Activated T-cell treated with anti-CD3 and anti-CD28 coated beads, Interleukin-2, amount 50 U/mL, for 4 hours (primary cell): Measurements from ENCODE around the gene ZBTB7B. TPM values are rescaled to one million over a fixed set of nuclear protein-coding genes. Genes with fewer than 3 reads are reported as not detected.

Experiments used
- ATAC-seq, 2 donors: fragments of 200-7000 bp; cut with Tn5 transposase; one replicate each; pipeline ENCODE4 v1.10.0; 2021
- DNase-seq: peaks from one replicate; pipeline ENCODE4 v3.0.0-alpha.2; 2020
- H3K27me3 Mint-ChIP-seq: one replicate; pipeline ENCODE4 v1.8.0; 2021; ENCODE audit warnings: low read depth, mixed read lengths
- H3K36me3 Mint-ChIP-seq: one replicate; pipeline ENCODE4 v1.8.0; 2022; ENCODE audit warnings: mixed read lengths; ENCODE audit not compliant: insufficient read depth
- H3K4me1 Mint-ChIP-seq: one replicate; pipeline ENCODE4 v1.8.0; 2021; ENCODE audit warnings: low read depth, mixed read lengths
- H3K4me3 Mint-ChIP-seq: one replicate; pipeline ENCODE4 v1.8.0; 2021; ENCODE audit warnings: mild to moderate bottlenecking, moderate library complexity, mixed read lengths
- H3K9me3 Mint-ChIP-seq: one replicate; pipeline ENCODE4 v1.8.0; 2021; ENCODE audit warnings: mixed read lengths
- total RNA-seq, 3 donors: library from RNA; stranded (reverse); gene quantifications; one replicate each; pipeline ENCODE4 v1.2.1, GENCODE V29; 2021

Gene ZBTB7B
- total RNA-seq, 3 donors from 2014 or later = 40.6 to 76.0 (median 52.2) TPM

DNA sequence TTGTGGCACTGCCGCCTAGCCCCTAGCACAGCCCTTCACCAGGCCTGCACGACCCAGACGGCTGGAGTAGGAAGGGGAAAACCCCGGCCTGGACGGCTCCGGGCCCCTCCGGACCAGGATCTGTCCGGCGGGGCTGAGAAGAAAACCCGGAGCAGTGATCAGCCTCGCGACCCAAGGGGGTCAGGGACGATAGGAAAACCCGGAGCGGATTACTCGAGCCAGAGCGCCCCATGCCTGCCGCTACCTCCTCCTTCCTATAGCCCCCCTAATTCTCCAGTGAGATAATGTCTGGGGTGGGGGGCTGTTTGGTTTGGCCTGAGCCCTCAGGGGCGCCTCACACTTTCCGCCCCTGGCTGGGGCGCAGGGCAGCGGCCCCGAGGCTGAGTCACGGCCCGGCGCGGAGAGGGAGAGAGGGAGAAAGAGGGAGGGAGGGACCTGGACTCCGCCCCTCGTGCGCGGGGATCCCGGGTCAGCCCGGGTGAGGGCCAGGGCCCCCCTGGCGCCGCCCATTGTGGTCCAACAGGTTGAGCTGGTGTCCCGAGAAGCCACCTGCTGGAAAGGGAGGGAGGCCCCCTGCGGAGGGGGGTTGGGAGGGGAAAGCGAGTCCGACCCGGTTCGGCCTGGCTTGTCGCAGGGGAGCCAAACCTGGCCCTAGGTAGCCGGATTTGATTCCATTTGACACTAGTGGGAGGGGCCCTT lies 1.7 kb upstream of the ZBTB7B start:
- peak overlapping the region; percentile 88 for H3K4me3 Mint-ChIP-seq
- no peaks in the 10 kb centered on the region for H3K36me3 Mint-ChIP-seq
- H3K4me1 Mint-ChIP-seq = peaks cover 46% of the 10 kb centered on the region
- DNase-seq (peak; percentile 64), ATAC-seq (peak; percentile 54 to 56)
- H3K9me3 Mint-ChIP-seq = no peaks in the 10 kb centered on the region
- H3K27me3 Mint-ChIP-seq = no peaks in the 10 kb centered on the region

GRCh38 chr1:155001425-155001674 lies 1.3 kb upstream of the ZBTB7B start:
- Mint-ChIP-seq H3K36me3 (no peaks in the 10 kb centered on the region), H3K4me3 (peak overlapping the region; percentile 88), H3K4me1 (peaks cover 50% of the 10 kb centered on the region), H3K27me3 (no peaks in the 10 kb centered on the region), H3K9me3 (no peaks in the 10 kb centered on the region)
- ATAC-seq (no peak), DNase-seq (no peak)

GRCh38 chr1:155001675-155002463 lies 733 bp upstream of the ZBTB7B start:
- no peaks in the 10 kb centered on the region for H3K9me3 Mint-ChIP-seq

DNA sequence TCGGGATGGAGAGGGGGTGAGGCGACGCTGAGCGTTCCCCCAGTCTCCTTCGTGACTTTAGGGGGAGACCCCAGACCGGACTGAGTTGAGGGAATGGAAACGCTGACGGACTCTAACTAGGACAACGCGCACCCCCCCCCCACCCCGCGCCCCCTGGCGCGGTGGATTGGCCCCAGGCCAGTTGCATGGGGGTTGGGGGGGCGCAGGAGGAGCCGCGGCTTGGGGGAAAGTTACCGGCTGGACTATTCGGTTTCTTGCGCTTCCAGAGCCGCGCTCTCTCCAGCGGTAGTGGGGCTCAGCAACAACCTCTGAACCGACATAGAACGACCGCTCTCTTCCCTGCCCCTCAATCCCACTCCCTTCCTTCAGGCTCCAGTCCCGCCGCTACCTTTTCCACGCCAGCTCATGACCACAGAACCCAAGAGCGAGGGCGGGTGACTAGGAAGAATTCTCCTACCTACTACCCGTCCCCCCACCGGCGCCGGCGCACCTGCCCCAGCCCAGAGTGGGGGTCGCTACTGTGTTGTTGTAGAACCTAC lies 694 bp downstream of the ZBTB7B start:
- DNase-seq (no peak), ATAC-seq (no peak)
- Mint-ChIP-seq H3K36me3 (peaks cover 1% of the 10 kb centered on the region), H3K4me1 (peaks cover 49% of the 10 kb centered on the region), H3K4me3 (peak overlapping the region; percentile 91), H3K9me3 (no peaks in the 10 kb centered on the region), H3K27me3 (no peaks in the 10 kb centered on the region)

More at GRCh38 chr1:155001675-155002463, 733 bp upstream of the ZBTB7B start:
- H3K4me1 Mint-ChIP-seq = peaks cover 55% of the 10 kb centered on the region
- ATAC-seq = peak; percentile 76 to 79
- DNase-seq = peak; percentile 95
- peak overlapping the region; percentile 88 for H3K4me3 Mint-ChIP-seq
- peaks cover 1% of the 10 kb centered on the region for H3K36me3 Mint-ChIP-seq
- no peaks in the 10 kb centered on the region for H3K27me3 Mint-ChIP-seq

- H3K36me3 Mint-ChIP-seq = peaks cover 1% of the 10 kb centered on the region
- DNase-seq = no peak
- H3K4me1 Mint-ChIP-seq = peaks cover 51% of the 10 kb centered on the region
- no peaks in the 10 kb centered on the region for H3K9me3 Mint-ChIP-seq
- no peaks in the 10 kb centered on the region for H3K27me3 Mint-ChIP-seq
- H3K4me3 Mint-ChIP-seq = peak overlapping the region; percentile 91
- ATAC-seq = no peak
These were observed 1.3 kb downstream of the ZBTB7B start for GRCh38 chr1:155003766-155004351.

DNA sequence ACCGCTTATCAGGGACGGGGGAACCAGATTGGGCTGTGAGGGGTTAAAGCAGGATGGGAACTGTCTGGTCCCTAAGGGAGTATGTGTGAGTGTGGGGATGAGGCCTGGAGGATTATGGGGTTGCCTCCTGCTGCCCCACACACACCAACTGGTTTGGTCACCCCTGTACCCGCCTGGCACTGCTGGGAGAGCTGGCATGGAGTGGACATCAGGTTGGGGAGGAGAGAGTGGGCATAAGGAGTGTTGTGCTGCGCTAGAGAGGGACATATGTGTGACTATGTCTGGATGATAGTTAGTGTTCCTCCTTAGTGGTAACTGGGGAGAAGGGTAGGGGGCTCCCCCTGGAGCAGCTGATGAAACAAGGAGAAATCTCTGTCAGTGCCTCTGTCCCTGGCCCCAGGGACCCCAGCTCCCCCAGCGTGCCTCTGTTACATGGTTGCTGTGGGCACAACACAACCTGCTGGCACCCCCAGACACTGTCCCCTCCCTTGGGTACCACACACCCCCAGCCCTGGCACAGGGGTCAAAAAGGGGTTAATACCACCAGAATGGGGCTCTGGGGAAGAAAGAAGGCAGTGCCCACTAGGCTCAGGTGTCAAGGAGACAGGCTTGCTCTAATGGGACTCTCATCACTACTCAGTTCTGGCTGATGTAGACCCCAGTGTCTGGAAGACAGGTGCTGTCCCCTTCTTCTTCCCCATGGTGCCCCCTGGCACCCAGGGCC lies 1.9 kb downstream of the ZBTB7B start:
- DNase-seq (no peak), ATAC-seq (no peak)
- H3K4me1 Mint-ChIP-seq = peaks cover 47% of the 10 kb centered on the region
- H3K27me3 Mint-ChIP-seq = no peaks in the 10 kb centered on the region
- peak overlapping the region; percentile 91 for H3K4me3 Mint-ChIP-seq
- no peaks in the 10 kb centered on the region for H3K9me3 Mint-ChIP-seq
- H3K36me3 Mint-ChIP-seq = peaks cover 1% of the 10 kb centered on the region

GRCh38 chr1:155005076-155006011 lies 2.7 kb downstream of the ZBTB7B start:
- peaks cover 49% of the 10 kb centered on the region for H3K4me1 Mint-ChIP-seq
- H3K9me3 Mint-ChIP-seq = no peaks in the 10 kb centered on the region
- peaks cover 1% of the 10 kb centered on the region for H3K36me3 Mint-ChIP-seq
- H3K27me3 Mint-ChIP-seq = no peaks in the 10 kb centered on the region
- H3K4me3 Mint-ChIP-seq = peak overlapping the region; percentile 26
- DNase-seq = no peak
- no peak for ATAC-seq

DNA sequence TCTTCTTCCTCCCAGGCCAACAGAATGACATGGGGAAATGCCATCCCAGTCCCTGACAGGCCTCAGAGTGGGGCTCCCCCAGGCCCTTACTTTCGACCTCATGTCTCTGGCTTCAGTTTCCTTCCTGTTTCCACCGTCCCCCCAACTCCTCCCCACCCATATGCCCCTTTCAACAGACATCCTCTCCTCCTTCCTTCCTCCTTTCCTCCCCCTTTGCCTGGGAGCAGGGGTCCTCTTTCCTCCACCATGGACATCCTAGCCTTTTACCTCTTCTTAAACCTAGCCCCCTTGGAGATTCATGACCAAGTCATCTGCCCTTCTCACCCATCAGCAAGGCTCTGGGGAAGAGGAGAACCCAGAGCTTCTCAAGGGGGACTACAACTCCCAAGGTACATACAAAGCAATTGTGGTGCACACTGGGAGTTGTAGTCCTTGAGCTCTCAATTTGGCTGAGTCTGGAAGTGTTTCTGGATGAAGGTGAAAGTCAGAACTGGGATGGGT lies 4.0 kb downstream of the ZBTB7B start:
- Mint-ChIP-seq H3K4me3 (peak overlapping the region; percentile 51), H3K36me3 (peaks cover 1% of the 10 kb centered on the region), H3K27me3 (no peaks in the 10 kb centered on the region), H3K9me3 (no peaks in the 10 kb centered on the region), H3K4me1 (peaks cover 58% of the 10 kb centered on the region)
- DNase-seq = no peak
- peak; percentile 44 to 45 for ATAC-seq

DNA sequence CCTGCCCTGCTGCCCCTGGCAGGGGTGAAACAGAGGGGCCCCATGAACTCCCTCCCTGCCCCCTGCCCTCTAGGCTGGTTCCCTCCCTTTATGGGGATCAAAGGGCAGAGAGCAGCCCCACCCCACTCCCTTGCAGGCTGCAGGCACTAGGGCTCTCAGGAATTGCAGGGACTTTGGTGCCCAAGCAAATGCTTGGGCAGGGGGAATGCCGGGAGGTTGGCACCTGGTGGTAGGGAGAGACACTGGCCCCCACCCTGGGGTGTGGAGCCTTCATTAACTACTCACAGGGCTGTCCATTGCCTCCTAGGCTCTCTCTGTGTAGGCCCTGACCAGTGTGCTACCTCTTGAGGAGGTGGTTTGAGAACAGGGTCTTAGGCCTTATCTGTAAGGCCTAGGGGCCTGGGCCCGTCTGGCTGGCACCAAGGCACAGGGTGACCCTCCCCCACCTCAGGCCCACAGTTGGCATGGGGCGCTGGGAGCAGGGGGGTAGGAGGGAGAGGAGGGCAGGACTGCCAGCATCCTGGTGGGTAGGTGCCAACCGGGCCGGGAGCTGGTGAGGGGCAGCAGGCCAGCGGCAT lies 4.7 kb downstream of the ZBTB7B start:
- no peak overlapping the region for H3K4me3 Mint-ChIP-seq
- H3K36me3 Mint-ChIP-seq = peaks cover 1% of the 10 kb centered on the region
- DNase-seq (no peak), ATAC-seq (no peak)
- no peaks in the 10 kb centered on the region for H3K27me3 Mint-ChIP-seq
- H3K9me3 Mint-ChIP-seq = no peaks in the 10 kb centered on the region
- peaks cover 64% of the 10 kb centered on the region for H3K4me1 Mint-ChIP-seq

- ATAC-seq = peak; percentile 12 to 19
- H3K4me3 Mint-ChIP-seq = peak overlapping the region; percentile 86
- peaks cover 73% of the 10 kb centered on the region for H3K4me1 Mint-ChIP-seq
- H3K9me3 Mint-ChIP-seq = no peaks in the 10 kb centered on the region
- H3K36me3 Mint-ChIP-seq = peaks cover 1% of the 10 kb centered on the region
- peak; percentile 51 for DNase-seq
- no peaks in the 10 kb centered on the region for H3K27me3 Mint-ChIP-seq
These were observed 5.7 kb downstream of the ZBTB7B start for GRCh38 chr1:155008015-155008941.

DNA sequence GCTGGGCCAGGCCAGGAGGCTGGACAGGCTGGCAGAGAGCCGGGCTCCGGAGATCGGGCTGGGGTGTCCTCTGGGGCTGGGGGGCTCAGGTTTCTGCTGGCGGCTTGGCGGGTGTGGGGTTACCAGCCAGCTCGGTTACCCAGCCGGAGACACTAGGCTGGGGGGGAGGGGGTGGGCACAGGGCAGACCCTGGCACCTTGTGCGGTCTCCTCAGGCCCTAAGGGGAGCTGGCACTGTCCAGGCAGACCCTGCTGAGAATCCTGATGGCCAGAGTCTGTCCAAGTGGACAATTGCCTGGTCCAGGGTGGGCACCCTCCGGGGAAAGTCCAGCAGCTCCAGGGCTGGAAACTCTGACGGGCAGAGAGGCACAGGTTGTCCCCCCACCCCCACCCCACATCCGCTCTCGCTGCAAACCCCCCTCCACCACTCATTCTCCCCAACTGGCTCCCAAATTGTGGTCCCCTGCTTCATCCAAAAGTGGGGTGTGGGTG lies 6.7 kb downstream of the ZBTB7B start:
- ATAC-seq (no peak), DNase-seq (no peak)
- H3K4me3 Mint-ChIP-seq = peak overlapping the region; percentile 86
- no peaks in the 10 kb centered on the region for H3K9me3 Mint-ChIP-seq
- H3K4me1 Mint-ChIP-seq = peaks cover 75% of the 10 kb centered on the region
- peaks cover 1% of the 10 kb centered on the region for H3K36me3 Mint-ChIP-seq
- H3K27me3 Mint-ChIP-seq = no peaks in the 10 kb centered on the region

GRCh38 chr1:155009742-155010141 lies 7.1 kb downstream of the ZBTB7B start:
- Mint-ChIP-seq H3K36me3 (peaks cover 1% of the 10 kb centered on the region), H3K4me3 (peak overlapping the region; percentile 86), H3K4me1 (peaks cover 75% of the 10 kb centered on the region), H3K9me3 (no peaks in the 10 kb centered on the region), H3K27me3 (no peaks in the 10 kb centered on the region)
- ATAC-seq (no peak), DNase-seq (no peak)
